NB4 (cell line): ENCODE results near the gene SPC24.
"Not testable (repeated sequence)": the region's sequence is repeated elsewhere in the genome, so short reads cannot be mapped to it uniquely, and the experiment has no call there.

ENCODE experiments used
- DNase-seq: peaks from one replicate; pipeline ENCODE4 v3.0.0; 2010; ENCODE audit warnings: low read depth
- H3K4me3 ChIP-seq: one replicate; pipeline ENCODE4 v1.5.1; 2011; ENCODE audit warnings: mild to moderate bottlenecking, low read depth, low read length, moderate library complexity
- MYC ChIP-seq: IDR thresholded peaks from 2 replicates; pipeline ENCODE4 v1.6.1; 2011; ENCODE audit warnings: low read depth, low read length
- POLR2A ChIP-seq: IDR thresholded peaks from 2 replicates; pipeline ENCODE4 v1.6.1; 2011; ENCODE audit warnings: mild to moderate bottlenecking; ENCODE audit not compliant: insufficient read length; ENCODE audit errors: extremely low read depth
- TF ChIP-seq, protein P1 (sequence below): IDR thresholded peaks from 2 replicates; pipeline ENCODE4 v1.6.1; 2011; ENCODE audit warnings: low read depth, low read length
- TF ChIP-seq, protein P2 (sequence below): IDR thresholded peaks from one replicate; pipeline ENCODE4 v1.5.1; 2012; ENCODE audit warnings: low read depth, low read length

SPC24 gene

DNA sequence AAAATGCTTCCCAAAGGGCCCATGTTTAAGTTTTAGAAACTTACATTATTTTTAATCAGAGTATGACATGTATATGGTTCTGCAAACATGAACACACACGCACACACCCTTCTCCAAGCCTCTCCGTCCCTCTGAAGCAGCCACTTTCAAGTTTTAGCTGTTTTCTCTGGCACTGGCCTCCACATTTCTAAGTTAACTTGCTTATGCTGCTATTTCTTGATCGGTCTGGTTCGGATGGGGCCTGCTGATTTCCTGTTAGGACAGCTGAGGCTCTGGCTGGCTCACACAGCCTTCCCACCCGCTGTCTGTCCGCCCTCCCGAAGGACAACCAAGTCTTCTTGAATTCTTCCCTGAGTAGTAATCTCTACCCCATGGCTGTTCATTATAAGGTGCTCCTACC lies 4.4 kb downstream of the SPC24 start:
- DNase-seq, result no peak
- TF ChIP-seq POLR2A (no peak), MYC (no peak)
- TF ChIP-seq, protein P1, sequence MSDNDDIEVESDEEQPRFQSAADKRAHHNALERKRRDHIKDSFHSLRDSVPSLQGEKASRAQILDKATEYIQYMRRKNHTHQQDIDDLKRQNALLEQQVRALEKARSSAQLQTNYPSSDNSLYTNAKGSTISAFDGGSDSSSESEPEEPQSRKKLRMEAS, result no peak
- H3K4me3 ChIP-seq, result no peak overlapping the region

DNA sequence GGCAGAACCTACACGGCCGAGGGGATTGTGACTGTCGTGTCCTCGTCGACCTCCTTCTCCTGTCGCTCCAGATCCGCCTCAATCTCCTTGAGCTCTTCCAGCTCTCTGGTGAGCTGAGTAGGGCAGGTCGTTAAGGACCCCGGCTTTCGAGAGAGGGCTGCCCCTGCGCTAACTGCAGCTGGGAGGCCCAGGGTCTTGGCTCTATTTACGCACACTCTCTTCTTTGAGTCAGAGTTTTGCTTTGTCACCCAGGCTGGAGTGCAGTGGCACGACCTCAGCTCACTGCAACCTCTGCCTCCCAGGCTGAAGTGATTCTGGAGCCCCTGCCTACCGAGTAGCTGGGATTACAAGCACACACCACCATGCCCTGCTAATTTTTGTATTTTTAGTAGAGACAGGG lies 7.6 kb downstream of the SPC24 start:
- TF ChIP-seq, protein P2, sequence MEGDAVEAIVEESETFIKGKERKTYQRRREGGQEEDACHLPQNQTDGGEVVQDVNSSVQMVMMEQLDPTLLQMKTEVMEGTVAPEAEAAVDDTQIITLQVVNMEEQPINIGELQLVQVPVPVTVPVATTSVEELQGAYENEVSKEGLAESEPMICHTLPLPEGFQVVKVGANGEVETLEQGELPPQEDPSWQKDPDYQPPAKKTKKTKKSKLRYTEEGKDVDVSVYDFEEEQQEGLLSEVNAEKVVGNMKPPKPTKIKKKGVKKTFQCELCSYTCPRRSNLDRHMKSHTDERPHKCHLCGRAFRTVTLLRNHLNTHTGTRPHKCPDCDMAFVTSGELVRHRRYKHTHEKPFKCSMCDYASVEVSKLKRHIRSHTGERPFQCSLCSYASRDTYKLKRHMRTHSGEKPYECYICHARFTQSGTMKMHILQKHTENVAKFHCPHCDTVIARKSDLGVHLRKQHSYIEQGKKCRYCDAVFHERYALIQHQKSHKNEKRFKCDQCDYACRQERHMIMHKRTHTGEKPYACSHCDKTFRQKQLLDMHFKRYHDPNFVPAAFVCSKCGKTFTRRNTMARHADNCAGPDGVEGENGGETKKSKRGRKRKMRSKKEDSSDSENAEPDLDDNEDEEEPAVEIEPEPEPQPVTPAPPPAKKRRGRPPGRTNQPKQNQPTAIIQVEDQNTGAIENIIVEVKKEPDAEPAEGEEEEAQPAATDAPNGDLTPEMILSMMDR, result no peak
- TF ChIP-seq POLR2A, result no peak
- TF ChIP-seq, protein P1, result no peak
- TF ChIP-seq MYC, result no peak
- DNase-seq, result no peak
- H3K4me3 ChIP-seq, result no peak overlapping the region

DNA sequence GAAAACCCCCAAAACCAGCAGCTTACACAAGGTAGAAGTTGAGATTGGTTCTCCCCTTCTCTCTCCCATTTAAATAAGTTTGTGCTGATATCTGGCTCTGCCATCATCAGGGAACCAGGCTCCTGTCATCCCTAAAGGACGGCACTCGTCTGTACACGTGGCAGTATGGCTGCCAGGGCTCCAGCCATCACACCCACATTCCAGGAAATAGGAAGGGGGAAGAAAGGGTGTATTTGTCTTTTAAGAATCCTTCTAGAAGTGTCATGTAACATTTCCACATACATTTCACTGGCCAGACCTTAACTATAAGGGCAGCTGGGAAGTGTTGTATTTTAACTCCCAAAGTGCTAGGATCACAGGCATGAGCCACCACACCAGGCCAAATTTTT lies 10.1 kb downstream of the SPC24 start:
- TF ChIP-seq, protein P2, result no peak
- TF ChIP-seq MYC, result no peak
- TF ChIP-seq POLR2A, result no peak
- TF ChIP-seq, protein P1, result no peak
- no peak for DNase-seq
- H3K4me3 ChIP-seq, result no peak overlapping the region

DNA sequence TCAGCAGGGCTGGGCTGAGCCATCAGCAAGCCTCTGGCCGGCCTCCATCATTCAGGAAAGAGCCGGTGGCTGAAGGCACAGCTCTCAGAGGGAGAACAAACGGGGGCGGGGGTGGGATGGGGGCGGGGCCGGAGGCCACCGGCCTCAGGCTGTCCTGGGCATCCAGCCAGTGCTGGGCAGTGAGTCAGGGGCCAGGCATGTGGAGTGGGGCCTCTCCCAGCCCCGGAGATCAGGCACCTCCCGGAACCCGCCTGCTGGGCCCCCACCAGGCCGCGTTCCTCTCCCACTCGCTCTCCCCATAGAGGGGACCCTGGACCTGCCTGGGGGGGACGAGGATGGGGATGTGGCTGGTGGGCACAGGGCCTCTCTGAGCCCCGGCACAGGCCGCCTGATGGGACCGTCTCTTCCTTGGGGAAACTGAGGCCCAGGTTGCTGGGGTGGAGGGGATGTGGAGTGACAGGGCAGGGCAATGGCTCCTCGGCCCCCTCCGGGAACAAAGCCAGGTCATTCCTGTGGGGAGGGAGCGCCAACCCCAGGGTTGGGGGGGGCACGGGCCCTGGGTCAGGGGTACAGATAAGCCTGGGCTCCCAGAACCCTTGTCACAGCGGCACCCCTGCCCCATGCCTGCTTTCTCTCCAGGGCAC lies 12.9 kb downstream of the SPC24 start:
- H3K4me3 ChIP-seq, result no peak overlapping the region
- TF ChIP-seq MYC, result no peak
- TF ChIP-seq, protein P2, result no peak
- TF ChIP-seq POLR2A, result no peak
- no peak for DNase-seq

DNA sequence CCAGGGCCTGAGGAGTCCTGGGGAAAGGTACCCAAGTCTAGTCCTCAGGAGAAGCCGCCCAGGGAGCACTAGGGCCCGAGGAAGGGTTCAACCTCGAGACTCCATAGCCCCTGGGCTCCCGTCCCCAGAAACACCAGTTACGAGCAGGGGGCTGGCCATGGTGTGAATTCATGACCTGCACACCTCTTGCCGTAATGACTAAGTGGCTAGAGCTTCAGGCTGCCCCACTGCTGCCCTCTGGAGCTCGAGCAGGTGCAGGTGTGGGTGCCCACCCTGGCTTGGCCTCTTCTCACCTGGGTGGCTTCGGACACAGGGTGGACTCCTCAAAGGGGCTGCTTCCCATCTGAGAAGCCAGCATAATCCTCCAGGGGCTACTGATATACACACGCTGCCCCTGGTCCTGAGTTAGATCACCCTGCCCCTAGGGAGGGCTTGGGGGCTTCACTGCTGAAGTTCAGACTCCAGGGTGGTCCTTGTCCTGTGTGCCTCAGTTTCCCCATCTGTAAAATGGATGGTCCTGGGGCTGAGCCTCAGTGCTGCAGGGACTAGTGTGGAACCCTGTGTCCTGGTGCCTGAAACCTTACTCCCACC lies 13.6 kb downstream of the SPC24 start:
- no peak overlapping the region for H3K4me3 ChIP-seq
- no peak for DNase-seq

DNA sequence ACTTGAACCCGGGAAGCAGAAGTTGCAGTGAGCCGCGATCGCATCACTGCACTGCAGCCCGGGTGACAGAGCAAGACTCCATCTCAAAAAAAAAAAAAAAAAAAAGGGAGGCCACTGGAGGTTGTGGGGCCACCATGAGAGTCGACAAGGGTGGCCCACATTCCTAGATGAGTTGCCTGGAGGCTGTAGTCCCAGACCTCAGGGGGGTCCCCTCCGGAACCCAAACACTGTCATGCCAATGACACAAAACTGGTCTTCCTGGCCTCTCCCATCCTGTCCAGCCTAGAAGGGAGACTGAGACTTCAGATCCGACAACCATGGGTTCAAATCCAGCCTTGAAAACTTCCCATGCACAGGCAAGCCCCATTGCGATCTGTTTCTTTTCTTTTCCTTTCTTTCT lies 14.7 kb downstream of the SPC24 start:
- TF ChIP-seq POLR2A (no peak), MYC (no peak)
- TF ChIP-seq, protein P1, result no peak
- TF ChIP-seq, protein P2, result no peak
- DNase-seq, result no peak
- H3K4me3 ChIP-seq, result no peak overlapping the region

More for the DNA sequence above, 13.6 kb downstream of the SPC24 start:
- TF ChIP-seq MYC, result no peak
- TF ChIP-seq, protein P1, result no peak

DNA sequence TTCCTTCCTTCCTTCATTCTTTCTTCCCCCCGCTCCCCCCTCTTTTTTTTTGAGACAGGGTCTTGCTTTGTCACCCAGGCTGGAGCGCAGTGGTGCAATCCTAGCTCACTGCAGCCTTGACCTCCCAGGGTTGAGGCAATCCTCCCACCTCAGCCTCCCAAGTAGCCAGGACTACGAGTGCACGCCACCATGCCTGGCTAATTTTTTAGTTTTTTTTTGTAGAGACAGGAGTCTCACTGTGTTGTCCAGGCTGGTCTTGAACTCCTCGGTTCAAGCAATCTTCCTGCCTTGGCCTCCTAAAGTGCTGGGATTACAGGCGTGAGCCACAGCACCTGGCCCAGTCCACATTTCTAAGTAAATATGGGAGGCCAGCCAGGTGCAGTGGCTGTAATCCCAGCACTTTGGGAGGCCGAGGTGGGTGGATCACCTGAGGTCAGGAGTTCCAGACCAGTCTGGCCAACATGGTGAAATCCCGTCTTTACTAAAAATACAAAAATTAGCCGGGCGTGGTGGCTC lies 15.5 kb downstream of the SPC24 start:
- H3K4me3 ChIP-seq, DNase-seq: not testable (repeated sequence)
